Measurements from ENCODE around the gene KCNJ12. TPM values are rescaled to one million over a fixed set of nuclear protein-coding genes. Genes with fewer than 3 reads are reported as not detected.

The KCNJ12 gene
- total RNA-seq, 1 donor from 2014 or later = 0.10 TPM

GRCh38 chr17:21466550-21466949 lies 90.4 kb downstream of the KCNJ12 start:
- H3K36me3 Mint-ChIP-seq (ENCODE audit: insufficient read depth) = no peaks in the 10 kb centered on the region
- H3K27ac Mint-ChIP-seq = no peak overlapping the region
- peaks cover 10% of the 10 kb centered on the region for H3K4me1 Mint-ChIP-seq (ENCODE audit: low read depth)
- peaks cover 92% of the 10 kb centered on the region for H3K27me3 Mint-ChIP-seq
- no peak for TF ChIP-seq CTCF (IDR thresholded peaks at IDR 0.05; ENCODE audit: unreplicated experiment)
- no peak overlapping the region for H3K4me3 Mint-ChIP-seq (ENCODE audit: low read depth)
- no peaks in the 10 kb centered on the region for H3K9me3 Mint-ChIP-seq (ENCODE audit: low read depth)
- no peak for DNase-seq (ENCODE audit: low spot score, unreplicated experiment)

GRCh38 chr17:21467196-21467595 lies 91.0 kb downstream of the KCNJ12 start:
- DNase-seq (ENCODE audit: low spot score, unreplicated experiment) = no peak
- peaks cover 90% of the 10 kb centered on the region for H3K27me3 Mint-ChIP-seq
- no peak overlapping the region for H3K27ac Mint-ChIP-seq
- H3K9me3 Mint-ChIP-seq (ENCODE audit: low read depth) = no peaks in the 10 kb centered on the region
- H3K36me3 Mint-ChIP-seq (ENCODE audit: insufficient read depth) = no peaks in the 10 kb centered on the region
- no peak overlapping the region for H3K4me3 Mint-ChIP-seq (ENCODE audit: low read depth)
- peaks cover 10% of the 10 kb centered on the region for H3K4me1 Mint-ChIP-seq (ENCODE audit: low read depth)
- no peak for TF ChIP-seq CTCF (IDR thresholded peaks at IDR 0.05; ENCODE audit: unreplicated experiment)

GRCh38 chr17:21467739-21468490 lies 91.8 kb downstream of the KCNJ12 start:
- H3K27ac Mint-ChIP-seq = no peak overlapping the region
- DNase-seq (ENCODE audit: low spot score, unreplicated experiment) = no peak

More at GRCh38 chr17:21467739-21468490, 91.8 kb downstream of the KCNJ12 start:
- peaks cover 89% of the 10 kb centered on the region for H3K27me3 Mint-ChIP-seq
- TF ChIP-seq CTCF (IDR thresholded peaks at IDR 0.05; ENCODE audit: unreplicated experiment) = no peak
- no peaks in the 10 kb centered on the region for H3K36me3 Mint-ChIP-seq (ENCODE audit: insufficient read depth)
- no peaks in the 10 kb centered on the region for H3K9me3 Mint-ChIP-seq (ENCODE audit: low read depth)
- no peak overlapping the region for H3K4me3 Mint-ChIP-seq (ENCODE audit: low read depth)
- H3K4me1 Mint-ChIP-seq (ENCODE audit: low read depth) = peaks cover 10% of the 10 kb centered on the region

Other genes starting within 250 kb of the KCNJ12 start
- gene DHRS7B, start 249.4 kb upstream of the KCNJ12 start, total RNA-seq = 18.0 and 19.9 TPM in 2 replicates
- 22.2 and 22.6 TPM in 2 replicates for gene TMEM11, start 162.2 kb upstream of the KCNJ12 start, total RNA-seq
- 13.5 TPM in 2 replicates for gene NATD1, start 122.9 kb upstream of the KCNJ12 start, total RNA-seq
- gene MAP2K3, start 91.6 kb upstream of the KCNJ12 start, total RNA-seq = 24.7 and 26.2 TPM in 2 replicates